ENCODE data around the gene APOBR.
"Not testable (repeated sequence)": the region's sequence is repeated elsewhere in the genome, so short reads cannot be mapped to it uniquely, and the experiment has no call there.

The APOBR gene

DNA sequence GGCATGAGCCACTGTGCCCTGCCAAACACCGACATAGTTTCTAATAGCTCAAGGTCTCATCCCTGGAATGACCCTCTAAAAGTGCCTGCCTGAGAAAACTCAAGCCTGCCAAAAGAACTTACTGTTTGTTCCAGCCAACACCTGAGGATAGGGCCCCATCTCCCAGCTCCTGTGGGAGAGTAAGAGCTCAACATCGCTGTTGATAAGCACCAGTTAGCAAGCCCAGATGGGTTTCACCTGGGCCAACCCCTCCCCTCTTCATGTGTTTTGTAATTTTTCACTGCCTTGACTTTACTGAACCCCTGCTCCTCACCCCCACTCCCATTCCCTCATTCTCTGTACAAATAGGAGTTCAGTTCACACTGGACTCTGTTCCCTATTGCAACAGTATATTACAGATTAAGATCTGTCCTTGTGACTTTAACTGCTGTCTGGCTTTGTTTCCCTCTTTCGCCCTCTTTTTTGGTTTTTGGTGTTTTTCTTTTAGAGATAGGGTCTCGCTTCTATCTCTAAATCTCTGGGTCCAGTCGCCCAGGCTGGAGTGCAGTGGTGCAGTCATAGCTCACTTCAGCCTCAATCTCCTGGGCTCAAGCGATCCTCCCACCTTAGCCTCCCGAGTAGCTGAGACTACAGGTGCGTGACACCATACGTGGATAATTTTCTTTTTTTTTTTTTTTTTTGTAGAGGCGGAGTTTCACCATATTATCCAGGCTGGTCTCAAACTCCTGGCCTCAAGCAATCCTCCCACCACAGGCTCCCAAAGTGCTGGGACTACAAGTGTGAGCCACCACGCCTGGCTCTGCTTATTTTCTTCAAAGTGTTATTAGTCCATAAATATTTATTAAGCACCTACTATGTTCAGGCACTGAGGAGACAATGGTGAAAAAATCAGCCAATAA, 32.0 kb downstream of the APOBR start:
- FAIRE-seq = no peak
- DNase-seq (ENCODE audit: low spot score) = no peak

DNA sequence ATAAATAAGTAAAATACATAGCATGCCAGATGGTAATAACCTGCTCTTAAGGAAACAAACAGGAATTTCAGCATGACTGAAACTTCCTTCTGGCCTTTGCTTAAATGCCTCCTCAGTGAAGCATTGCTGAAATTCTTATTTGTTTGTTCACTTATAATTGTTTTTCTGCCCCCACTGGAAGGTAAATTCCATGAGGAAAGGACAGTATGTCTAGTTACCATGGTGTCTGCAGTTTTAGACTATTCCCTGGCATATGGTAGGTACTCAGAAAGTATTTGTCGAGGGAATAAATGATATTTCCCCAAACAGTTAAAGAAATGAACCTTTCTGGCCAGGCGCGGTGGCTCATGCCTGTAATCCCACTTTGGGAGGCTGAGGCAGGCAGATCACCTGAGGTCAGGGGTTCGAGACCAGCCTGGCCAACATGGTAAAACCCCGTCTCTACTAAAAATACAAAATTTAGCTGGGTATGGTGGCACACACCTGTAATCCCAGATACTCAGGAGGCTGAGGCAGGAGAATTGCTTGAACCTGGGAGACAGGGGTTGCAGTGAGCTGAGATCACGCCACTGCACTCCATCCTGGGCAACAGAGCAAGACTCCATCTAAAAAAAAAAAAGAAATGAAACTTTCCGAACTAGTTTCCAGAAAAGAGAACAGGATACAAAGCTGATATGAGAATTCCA, 32.8 kb downstream of the APOBR start:
- not testable (repeated sequence) for DNase-seq (ENCODE audit: low spot score); FAIRE-seq

DNA sequence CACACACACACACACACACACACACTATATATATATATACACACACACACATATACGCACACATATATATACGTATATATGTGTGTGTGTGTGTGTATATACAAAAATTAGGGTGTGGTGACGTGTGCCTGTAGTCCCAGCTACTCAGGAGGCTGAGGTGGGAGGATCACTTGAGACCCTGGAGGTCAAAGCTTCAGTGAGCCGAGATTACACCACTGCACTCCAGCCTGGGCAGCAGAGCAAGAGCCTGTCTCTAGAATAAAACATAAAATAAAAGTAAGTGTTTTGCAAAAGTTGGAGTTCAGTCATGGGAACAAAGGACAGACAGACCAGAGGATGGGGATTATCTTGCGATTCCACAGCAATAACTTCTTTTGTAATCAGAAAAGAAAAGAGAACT, 33.5 kb downstream of the APOBR start:
- no peak for FAIRE-seq
- no peak for DNase-seq (ENCODE audit: low spot score)

GRCh38 chr16:28528463-28528867, 34.0 kb downstream of the APOBR start:
- no peak for FAIRE-seq

DNA sequence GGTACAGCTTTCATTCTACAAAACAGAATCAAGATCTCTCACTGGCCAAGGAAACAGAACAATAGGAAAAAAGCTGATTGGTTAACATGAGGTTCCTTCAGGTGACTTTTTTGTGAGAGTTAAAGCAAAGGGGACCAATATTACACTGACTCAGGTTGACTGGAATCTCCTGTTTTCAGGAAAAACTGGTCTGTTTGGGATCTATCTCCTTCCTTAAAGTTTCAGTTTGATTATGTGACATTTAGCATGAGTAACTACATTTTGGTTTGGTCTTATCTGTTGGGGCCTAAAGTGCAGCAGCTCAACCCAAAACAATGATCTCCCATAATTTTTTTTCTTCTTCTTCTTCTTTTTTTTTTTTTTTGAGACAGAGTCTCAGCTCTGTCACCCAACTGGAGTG, 34.7 kb downstream of the APOBR start:
- FAIRE-seq (no peak), DNase-seq (ENCODE audit: low spot score) (no peak)

More at GRCh38 chr16:28528463-28528867, 34.0 kb downstream of the APOBR start:
- DNase-seq (ENCODE audit: low spot score) = no peak

GRCh38 chr16:28531777-28532744, 37.6 kb downstream of the APOBR start:
- DNase-seq (ENCODE audit: low spot score) (no peak), FAIRE-seq (no peak)

DNA sequence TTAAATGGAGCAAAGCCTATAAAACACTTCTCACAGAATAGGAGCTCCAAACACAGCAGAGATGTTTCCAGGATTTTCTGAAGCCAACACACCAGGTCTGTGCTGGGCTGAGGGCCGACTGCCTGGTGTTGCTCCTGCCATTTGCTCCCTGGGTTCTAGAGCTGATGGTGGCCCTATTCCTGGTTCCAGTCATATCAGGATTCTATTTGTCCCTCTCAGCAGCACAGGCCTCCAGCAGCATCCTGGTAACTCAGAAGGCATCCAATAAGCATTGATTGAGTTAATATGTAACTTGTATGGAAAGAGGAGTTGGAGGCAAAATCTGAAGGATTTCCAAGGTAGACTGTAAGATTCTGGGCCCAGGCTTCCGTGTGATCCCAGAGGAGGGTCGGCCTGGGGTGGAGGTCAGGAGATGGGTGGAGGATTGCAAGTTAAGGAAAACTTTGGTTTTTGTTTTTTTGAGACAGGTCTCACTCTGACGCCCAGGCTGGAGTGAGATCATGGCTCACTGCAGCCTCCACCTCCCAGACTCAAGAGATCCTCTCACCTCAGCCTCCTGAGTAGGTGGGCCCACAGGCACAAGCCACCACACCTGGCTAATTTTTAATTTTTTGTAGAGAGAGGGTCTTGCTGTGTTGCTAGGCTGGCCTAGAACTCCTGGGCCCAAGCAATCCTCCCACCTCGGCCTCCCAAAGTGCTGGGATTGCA, 38.7 kb downstream of the APOBR start:
- DNase-seq (ENCODE audit: low spot score) (no peak), FAIRE-seq (no peak)

DNA sequence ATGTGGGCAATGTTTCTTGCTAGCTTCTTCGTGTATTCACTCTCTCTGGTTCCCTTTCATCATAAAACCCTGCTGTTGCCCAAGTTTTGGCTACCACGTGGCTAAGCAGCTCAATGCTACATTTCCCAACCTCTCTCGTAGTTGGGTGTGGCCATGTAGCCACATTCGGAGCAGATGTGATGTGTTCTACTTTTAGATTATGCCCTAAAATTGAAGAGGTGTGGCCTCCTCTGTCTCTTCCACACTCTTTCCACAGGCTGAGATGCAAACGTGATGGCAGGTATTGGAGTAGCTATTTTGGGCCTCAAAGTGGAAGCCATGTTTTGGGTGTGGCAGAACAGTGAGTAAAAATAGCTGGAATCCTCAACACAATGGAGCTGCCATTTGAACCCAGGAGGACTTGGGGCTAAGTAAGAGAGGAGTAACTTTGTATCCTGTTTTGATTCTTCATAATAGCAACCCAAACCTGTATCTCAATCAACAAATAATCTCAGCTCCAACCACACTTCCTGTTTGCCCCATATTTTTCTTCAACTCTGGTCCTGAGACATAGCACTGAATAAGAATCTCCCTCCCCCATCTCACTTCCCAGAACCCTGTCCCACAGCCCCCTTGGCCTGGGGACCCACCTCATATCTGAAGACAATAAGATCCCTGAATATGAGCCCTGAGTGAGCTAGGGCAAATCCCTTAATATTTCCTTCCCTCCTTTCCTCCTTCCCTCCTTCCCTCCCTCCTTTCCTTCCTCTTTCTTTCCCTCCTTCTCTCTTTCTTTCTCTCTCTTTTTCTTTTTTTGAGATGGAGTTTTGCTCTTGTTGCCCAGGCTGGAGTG, 40.3 kb downstream of the APOBR start:
- FAIRE-seq (no peak), DNase-seq (ENCODE audit: low spot score) (no peak)

GRCh38 chr16:28537076-28537475, 42.6 kb downstream of the APOBR start:
- FAIRE-seq (no peak), DNase-seq (ENCODE audit: low spot score) (no peak)

DNA sequence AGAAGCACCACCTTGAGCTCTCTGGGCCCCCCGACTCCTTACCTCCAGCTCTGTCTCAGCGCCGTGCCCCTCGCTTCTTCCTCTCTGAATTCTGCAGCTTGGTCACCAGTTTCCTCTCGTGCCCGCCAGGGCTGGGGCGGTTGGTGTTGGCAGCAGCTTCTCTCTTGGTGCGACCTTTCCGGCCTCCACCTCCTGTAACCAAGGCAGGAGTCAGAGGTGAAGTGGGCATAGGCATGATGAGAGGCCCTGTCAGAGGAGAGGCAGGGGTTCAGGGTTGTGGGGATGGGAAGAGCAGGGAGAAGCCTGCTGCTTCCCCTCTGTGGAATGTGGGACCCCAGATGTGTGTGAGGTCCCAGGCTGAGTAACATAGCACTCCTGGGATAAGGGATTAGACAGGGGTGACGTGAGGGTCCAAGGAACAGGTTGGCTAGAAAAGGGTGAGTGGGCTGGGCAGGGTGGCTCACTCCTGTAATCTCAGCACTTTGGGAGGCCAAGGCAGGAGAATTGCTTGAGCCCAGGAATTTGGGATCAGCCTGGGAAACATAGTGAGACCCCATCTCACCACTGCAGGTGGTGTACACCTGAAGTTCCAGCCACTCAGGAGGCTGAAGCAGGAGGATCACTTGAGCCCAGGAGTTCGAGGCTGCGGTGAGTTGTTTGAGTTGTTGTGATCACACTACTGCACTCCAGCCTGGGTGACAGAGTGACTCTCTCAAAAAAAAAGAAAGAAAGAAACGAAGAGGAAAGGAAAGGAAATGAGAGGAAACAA, 43.7 kb downstream of the APOBR start:
- DNase-seq (ENCODE audit: low spot score) (no peak), FAIRE-seq (no peak)

DNA sequence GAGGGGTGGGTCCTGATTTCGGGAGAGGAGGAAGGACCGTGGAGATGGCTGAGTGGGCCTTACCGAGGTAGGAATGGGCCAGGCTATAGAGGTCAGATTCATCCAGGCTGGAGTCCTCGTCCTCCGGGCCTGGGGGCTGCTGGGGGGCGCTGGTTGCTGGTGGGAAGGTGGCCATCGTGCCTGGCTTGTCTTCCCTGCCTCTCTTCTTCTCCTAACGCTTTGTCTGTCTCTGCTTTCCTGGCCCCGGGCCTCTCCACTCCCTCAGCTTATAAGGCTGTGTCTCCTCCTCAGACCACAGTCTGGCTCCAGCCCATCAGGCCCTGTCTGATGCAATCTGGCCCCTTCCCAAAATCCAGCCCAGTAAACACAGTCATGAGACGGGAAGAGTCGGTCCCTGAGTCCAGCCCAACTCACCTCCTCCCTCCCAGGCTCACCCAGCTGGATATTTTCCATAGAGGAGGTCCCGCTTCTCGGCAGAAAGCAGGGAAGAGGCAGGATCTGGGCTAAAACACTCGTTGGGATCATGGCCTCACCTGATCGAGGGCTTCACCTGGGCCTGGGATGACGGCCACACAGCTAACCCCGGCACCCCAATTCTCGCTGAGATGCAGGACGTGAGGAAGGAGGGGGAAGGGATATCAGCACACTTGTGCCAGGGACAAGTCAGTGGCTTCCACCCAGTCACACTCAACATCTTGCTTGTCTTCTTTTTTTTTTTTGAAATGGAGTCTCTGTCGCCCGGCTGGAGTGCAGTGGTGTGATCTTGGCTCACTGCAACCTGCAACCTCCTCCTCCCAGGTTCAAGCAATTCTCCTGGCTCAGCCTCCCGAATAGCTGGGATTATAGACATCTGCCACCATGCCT, 44.5 kb downstream of the APOBR start, which contains the start of gene NUPR1:
Gene NUPR1 (minus strand): TSS at position 242 of the 864 bp plus-strand sequence. CDS start 67 bp downstream, at position 175.
- FAIRE-seq (no peak), DNase-seq (ENCODE audit: low spot score) (no peak)

GRCh38 chr16:28540346-28540745, 45.9 kb downstream of the APOBR start:
- no peak for FAIRE-seq

DNA sequence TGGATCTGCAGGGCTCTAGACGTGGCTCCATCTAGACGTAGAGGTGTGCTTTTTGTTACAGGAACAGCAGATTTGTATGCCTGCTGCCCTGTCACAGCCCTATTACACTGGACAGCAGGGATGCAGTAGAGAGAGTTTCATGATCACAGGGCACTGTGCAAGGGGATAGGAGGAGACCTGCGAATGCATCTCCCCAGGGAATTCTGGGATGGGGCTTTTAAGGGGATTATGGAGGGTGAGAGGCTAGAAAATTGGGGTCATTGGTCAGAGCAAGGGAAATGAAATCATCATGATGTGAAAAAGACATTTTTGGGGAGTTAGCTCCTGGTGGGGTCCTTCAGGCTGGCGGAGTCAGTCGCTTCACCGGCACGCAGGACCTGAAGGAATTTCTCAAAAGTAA, 48.2 kb downstream of the APOBR start:
- no peak for DNase-seq (ENCODE audit: low spot score)
- FAIRE-seq = no peak

More at GRCh38 chr16:28540346-28540745, 45.9 kb downstream of the APOBR start:
- DNase-seq (ENCODE audit: low spot score) = no peak

- no peak for FAIRE-seq
These were observed 48.6 kb downstream of the APOBR start for GRCh38 chr16:28543072-28543471.

DNA sequence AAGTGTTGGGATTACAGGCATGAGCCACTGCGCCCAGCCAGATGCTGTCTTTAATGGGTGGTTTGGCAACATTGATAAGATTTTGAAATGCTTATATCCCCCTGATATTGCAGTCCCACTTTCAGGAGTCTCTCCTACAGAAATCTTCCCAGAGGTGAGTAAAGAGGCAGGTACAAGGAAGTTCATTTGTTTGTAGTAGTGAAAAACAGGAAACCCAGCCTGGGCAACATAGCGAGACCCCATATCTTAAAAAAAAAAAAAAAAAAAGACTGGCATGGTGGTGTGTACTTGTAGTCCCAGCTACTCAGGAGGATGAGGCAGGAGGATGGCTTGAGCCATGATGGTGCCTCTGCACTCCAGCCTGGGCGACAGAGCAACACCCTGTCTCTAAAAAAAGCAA, 50.6 kb downstream of the APOBR start:
- no peak for DNase-seq (ENCODE audit: low spot score)

More at GRCh38 chr16:28543072-28543471, 48.6 kb downstream of the APOBR start:
- DNase-seq (ENCODE audit: low spot score) = no peak

DNA sequence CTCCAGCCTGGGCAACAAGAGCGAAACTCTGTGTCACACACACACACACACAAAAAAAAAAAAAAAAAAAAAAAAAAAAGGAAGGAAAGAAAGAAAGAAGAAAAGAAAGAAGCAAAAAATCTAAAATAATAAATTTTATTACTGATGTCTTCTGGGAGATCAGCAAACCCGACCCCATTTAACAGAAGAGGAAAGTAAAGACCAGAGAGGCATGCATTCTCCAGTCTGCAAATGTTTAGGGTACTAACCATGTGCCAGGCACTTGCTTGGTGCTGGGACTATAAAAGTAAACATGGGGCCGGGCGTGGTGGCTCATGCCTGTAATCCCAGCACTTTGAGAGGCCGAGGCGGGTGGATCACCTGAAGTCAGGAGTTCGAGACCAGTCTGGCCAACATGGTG, 51.5 kb downstream of the APOBR start:
- DNase-seq (ENCODE audit: low spot score); FAIRE-seq: not testable (repeated sequence)

More for the DNA sequence above, 50.6 kb downstream of the APOBR start:
- FAIRE-seq = no peak

GRCh38 chr16:28546626-28547025, 52.2 kb downstream of the APOBR start:
- DNase-seq (ENCODE audit: low spot score) (no peak), FAIRE-seq (no peak)

GRCh38 chr16:28548306-28548802, 53.9 kb downstream of the APOBR start:
- no peak for DNase-seq (ENCODE audit: low spot score)
- no peak for FAIRE-seq
